HCT116 (cell line): ENCODE results near the gene LACTBL1. TPM values are rescaled to one million over a fixed set of nuclear protein-coding genes. Genes with fewer than 3 reads are reported as not detected.

Experiments
- ATAC-seq: fragments of 200-7000 bp; cut with Tn5 transposase; 2 replicates; pipeline ENCODE4 v1.9.1; 2020; ENCODE audit warnings: mild to moderate bottlenecking, moderate library complexity
- BruUV-seq: library from RNA; stranded (reverse); fragments of 400-500 nt; replicated peaks from 2 replicates; lab custom pipeline; 2021; lab: Mats Ljungman, UMichigan
- CTCF ChIA-PET: fragments of 300-600 bp; sonication (Branson Sonifier 250); formaldehyde crosslinking; loops from one replicate; lab custom pipeline; 2021; ENCODE audit warnings: antibody characterized with exemption; lab: Charles Lee
- POLR2A ChIA-PET: fragments of 300-600, 350-600 bp; sonication (Branson Sonifier 250); formaldehyde crosslinking; loops from one replicate; lab custom pipeline; 2021; ENCODE audit warnings: antibody characterized with exemption; lab: Charles Lee
- RAD21 ChIA-PET, 2 experiments: fragments of 300-600 bp; sonication (Branson Sonifier 250); formaldehyde crosslinking; loops; one replicate each; lab custom pipeline; 2023; ENCODE audit warnings: low total read pairs in 2 of 2; ENCODE audit not compliant: uncharacterized antibody in 2 of 2, unreplicated experiment in 2 of 2, low non-redundant PET in 1 of 2; lab: Charles Lee
- DNase-seq: peaks from one replicate; pipeline ENCODE4 v3.0.0-alpha.2; 2010; ENCODE audit warnings: low read depth, low spot score
- H2AFZ ChIP-seq: fragments of 200-600 bp; shearing (Covaris generic), sonication (generic); 2 replicates; pipeline ENCODE4 v1.6.1; 2017; ENCODE audit warnings: low read depth, mixed run types, mixed read lengths, antibody characterized with exemption, low read length; ENCODE audit not compliant: poor library complexity, severe bottlenecking
- H3K27ac ChIP-seq: 2 replicates; pipeline ENCODE4 v1.5.1; 2012; ENCODE audit warnings: low read depth, low read length
- H3K27me3 ChIP-seq: fragments of 200-600 bp; sonication (generic); 2 replicates; pipeline ENCODE4 v1.6.1; 2016; ENCODE audit warnings: mixed run types, low read length, mixed read lengths; ENCODE audit not compliant: insufficient read depth
- H3K36me3 ChIP-seq, 2 experiments: fragments of 200-500 bp in 1 of 2; fragments of 200-600 bp in 1 of 2; sonication (Bioruptor generic) in 1 of 2; sonication (generic) in 1 of 2; 2 replicates each; pipeline versions ENCODE4 v1.5.1 to v1.6.1; 2014 to 2016; ENCODE audit warnings: low read length in 2 of 2, inconsistent platforms in 1 of 2, mixed read lengths in 1 of 2, mixed run types in 1 of 2; ENCODE audit not compliant: insufficient read depth in 2 of 2, control insufficient read depth in 1 of 2
- H3K4me1 ChIP-seq, 2 experiments: fragments of 200-600 bp in 1 of 2; sonication (generic) in 1 of 2; 2 replicates each; pipeline versions ENCODE4 v1.5.1 to v1.6.1; 2012 to 2017; ENCODE audit warnings: low read length in 2 of 2, inconsistent platforms in 1 of 2, mild to moderate bottlenecking in 1 of 2, mixed read lengths in 1 of 2, mixed run types in 1 of 2, moderate library complexity in 1 of 2; ENCODE audit not compliant: insufficient read depth in 2 of 2, control insufficient read depth in 1 of 2
- H3K4me2 ChIP-seq: fragments of 200-600 bp; sonication (generic); 2 replicates; pipeline ENCODE4 v1.6.1; 2017; ENCODE audit warnings: mixed run types, low read length, mixed read lengths
- H3K4me3 ChIP-seq, 2 experiments: fragments of 200-600 bp in 1 of 2; sonication (generic) in 1 of 2; replicated peaks in 1 of 2; 2 replicates each; pipeline ENCODE4 v1.5.1; 2011 to 2016; ENCODE audit warnings: low read length in 2 of 2, control low read depth in 1 of 2, low read depth in 1 of 2, mild to moderate bottlenecking in 1 of 2, mixed read lengths in 1 of 2, mixed run types in 1 of 2
- H3K79me2 ChIP-seq: fragments of 200-600 bp; sonication (generic); 2 replicates; pipeline ENCODE4 v1.6.1; 2017; ENCODE audit warnings: mild to moderate bottlenecking, mixed run types, low read length, moderate library complexity, mixed read lengths; ENCODE audit not compliant: insufficient read depth
- H3K9ac ChIP-seq: fragments of 200-600 bp; sonication (generic); 2 replicates; pipeline ENCODE4 v1.6.1; 2016; ENCODE audit warnings: low read length, mixed read lengths
- H3K9me2 ChIP-seq: fragments of 200-600 bp; sonication (generic), shearing (Covaris generic); 2 replicates; pipeline ENCODE4 v1.6.1; 2017; ENCODE audit warnings: mixed run types, mild to moderate bottlenecking, moderate library complexity; ENCODE audit not compliant: insufficient read depth
- H3K9me3 ChIP-seq, 2 experiments: fragments of 200-500 bp in 1 of 2; fragments of 200-600 bp in 1 of 2; sonication (Bioruptor generic) in 1 of 2; sonication (generic) in 1 of 2; 2 replicates each; pipeline ENCODE4 v1.6.1; 2014 to 2017; ENCODE audit warnings: low read length in 2 of 2, mixed read lengths in 2 of 2, inconsistent platforms in 1 of 2, low read depth in 1 of 2, mild to moderate bottlenecking in 1 of 2, mixed run types in 1 of 2, moderate library complexity in 1 of 2; ENCODE audit not compliant: control insufficient read depth in 1 of 2, insufficient read depth in 1 of 2
- H4K20me1 ChIP-seq: fragments of 200-600 bp; sonication (generic), shearing (Covaris generic); 2 replicates; pipeline ENCODE4 v1.6.1; 2017; ENCODE audit warnings: mixed run types, mild to moderate bottlenecking, moderate library complexity; ENCODE audit not compliant: insufficient read depth
- CBX3 ChIP-seq: IDR thresholded peaks from 2 replicates; pipeline ENCODE4 v1.6.1; 2012; ENCODE audit warnings: low read depth
- CEBPB ChIP-seq: IDR thresholded peaks from 2 replicates; pipeline ENCODE4 v1.6.1; 2012; ENCODE audit warnings: low read depth
- JUND ChIP-seq: IDR thresholded peaks from 2 replicates; pipeline ENCODE4 v1.6.1; 2012
- MAX ChIP-seq: IDR thresholded peaks from 2 replicates; pipeline ENCODE4 v1.6.1; 2012
- POLR2A ChIP-seq: IDR thresholded peaks from 2 replicates; pipeline ENCODE4 v1.7.0; 2011; ENCODE audit warnings: borderline replicate concordance; ENCODE audit not compliant: insufficient read depth, insufficient read length; ENCODE audit errors: extremely low read depth
- POLR2AphosphoS5 ChIP-seq: IDR thresholded peaks from 2 replicates; pipeline ENCODE4 v1.6.1; 2011; ENCODE audit warnings: mild to moderate bottlenecking, low read depth, low read length, moderate library complexity
- RAD21 ChIP-seq: IDR thresholded peaks from 2 replicates; pipeline ENCODE4 v1.6.1; 2012; ENCODE audit warnings: low read depth, mild to moderate bottlenecking
- REST ChIP-seq: IDR thresholded peaks from 2 replicates; pipeline ENCODE4 v1.6.1; 2012; ENCODE audit warnings: low read depth
- SIN3A ChIP-seq: IDR thresholded peaks from 2 replicates; pipeline ENCODE4 v1.6.1; 2012; ENCODE audit warnings: low read depth
- SRF ChIP-seq: IDR thresholded peaks from 2 replicates; pipeline ENCODE4 v1.6.1; 2012; ENCODE audit warnings: low read depth
- ZBTB33 ChIP-seq: IDR thresholded peaks from 2 replicates; pipeline ENCODE4 v1.6.1; 2011; ENCODE audit warnings: mild to moderate bottlenecking, low read length, moderate library complexity; ENCODE audit not compliant: insufficient replicate concordance; ENCODE audit errors: extremely low read depth
- intact Hi-C: fragments of 100-400 bp; cut with micrococcal nuclease; formaldehyde crosslinking; loops from 2 replicates; pipeline ENCODE4 v1.10.0; 2022
- total RNA-seq: library from RNA; stranded (reverse); gene quantifications from one replicate; pipeline ENCODE4 v1.2.1, GENCODE V29; 2021; ENCODE audit not compliant: unreplicated experiment

LACTBL1 gene
- total RNA-seq, 1 experiment from 2014 or later, result not detected

- H3K9me2 ChIP-seq, result no peaks in the 10 kb centered on the region
- no peak overlapping the region for H3K27ac ChIP-seq
- H3K4me3 ChIP-seq, result no peak overlapping the region
- no peak for ATAC-seq
- no peak overlapping the region for H3K9ac ChIP-seq
- H4K20me1 ChIP-seq, result no peaks in the 10 kb centered on the region
- H3K27me3 ChIP-seq, result peaks cover 6% of the 10 kb centered on the region; the same call in 1 of the 2 replicates
- no peaks in the 10 kb centered on the region for H3K4me1 ChIP-seq
- H3K4me2 ChIP-seq, result no peak overlapping the region
- POLR2A ChIA-PET, result interaction anchor here (0.6 kb wide), 1 partner anchor 50 kb away, joined by 3 read pairs; no protein-coding TSS in a partner anchor
- DNase-seq, result no peak
- no peak for TF ChIP-seq SIN3A
- no peak for TF ChIP-seq JUND
- TF ChIP-seq CBX3, result no peak
- TF ChIP-seq REST, result no peak
- BruUV-seq, result no TSS peak
- CTCF ChIA-PET, result no interaction called here
- H3K9me3 ChIP-seq, result no peaks in the 10 kb centered on the region
- intact Hi-C loops, result loop anchor here (10.0 kb wide), 1 partner anchor 435 kb away; no protein-coding TSS in a partner anchor
- RAD21 ChIA-PET, result no interaction called here
- H3K79me2 ChIP-seq, result no peaks in the 10 kb centered on the region
- H2AFZ ChIP-seq, result no peak overlapping the region
- no peaks in the 10 kb centered on the region for H3K36me3 ChIP-seq
Observed at GRCh38 chr1:22970096-22970495, 2.6 kb downstream of the LACTBL1 start.

- no peaks in the 10 kb centered on the region for H3K9me3 ChIP-seq
- H3K9me2 ChIP-seq, result no peaks in the 10 kb centered on the region
- H3K4me2 ChIP-seq, result no peak overlapping the region
- H3K27ac ChIP-seq, result no peak overlapping the region
- ATAC-seq, result no peak
- no peak overlapping the region for H3K9ac ChIP-seq
- no peak for DNase-seq
- H3K27me3 ChIP-seq, result peaks cover 6% of the 10 kb centered on the region; the same call in 1 of the 2 replicates
- ChIA-PET CTCF (no interaction called here), POLR2A (no interaction called here), RAD21 (no interaction called here)
- H3K79me2 ChIP-seq, result no peaks in the 10 kb centered on the region
- intact Hi-C loops, result no loop called here
- H4K20me1 ChIP-seq, result no peaks in the 10 kb centered on the region
- no peaks in the 10 kb centered on the region for H3K36me3 ChIP-seq
- BruUV-seq, result no TSS peak
- H3K4me3 ChIP-seq, result no peak overlapping the region
- H3K4me1 ChIP-seq, result no peaks in the 10 kb centered on the region
- no peak overlapping the region for H2AFZ ChIP-seq
- TF ChIP-seq SRF (no peak), REST (no peak), SIN3A (no peak), ZBTB33 (no peak), RAD21 (no peak), CEBPB (no peak), POLR2AphosphoS5 (no peak), POLR2A (no peak), MAX (no peak)
Observed at GRCh38 chr1:22969304-22969709, 3.4 kb downstream of the LACTBL1 start.
